Prostate gland (tissue), 2 donors: ENCODE measurements around the gene PEX11B. TPM values are rescaled to one million over a fixed set of nuclear protein-coding genes. Genes with fewer than 3 reads are reported as not detected.

Experiments used
- DNase-seq: peaks from one replicate; pipeline ENCODE4 v3.0.0-alpha.2; 2019; ENCODE audit warnings: low spot score
- H3K27ac ChIP-seq, 2 donors: fragments of 200-600 bp; sonication (generic); 2 replicates each; pipeline ENCODE4 v1.5.1; 2017 to 2019
- H3K27me3 ChIP-seq: fragments of 200-600 bp; sonication (generic); replicated peaks from 2 replicates; pipeline ENCODE4 v1.5.1; 2019; ENCODE audit not compliant: insufficient read depth
- H3K36me3 ChIP-seq, 2 donors: fragments of 200-600 bp; sonication (generic); 1 replicate in 1 of 2; 2 replicates in 1 of 2; pipeline versions ENCODE4 v1.5.1 to v1.8.1; 2017 to 2019
- H3K4me1 ChIP-seq: fragments of 200-600 bp; sonication (generic); replicated peaks from 2 replicates; pipeline ENCODE4 v1.5.1; 2019
- H3K4me3 ChIP-seq, 2 donors: fragments of 200-600 bp; sonication (generic); 2 replicates each; pipeline ENCODE4 v1.5.1; 2017 to 2019
- H3K9me3 ChIP-seq: fragments of 200-600 bp; sonication (generic); 2 replicates; pipeline ENCODE4 v1.5.1; 2017
- POLR2A ChIP-seq: fragments of 450-650 bp; IDR thresholded peaks from one replicate; pipeline ENCODE4 v1.6.1; 2016; ENCODE audit warnings: antibody characterized with exemption, mild to moderate bottlenecking
- POLR2AphosphoS5 ChIP-seq: sonication (generic); formaldehyde crosslinking; IDR thresholded peaks from one replicate; pipeline ENCODE4 v1.6.1; 2017; ENCODE audit warnings: antibody characterized with exemption
- WGBS: methylation state at CpG from one replicate; pipeline ENCODE4 v1.1.5; 2018; 5-methylcytosine and 5-hydroxymethylcytosine counted together
- intact Hi-C: fragments of 100-400 bp; cut with DNase I; formaldehyde crosslinking; loops from one replicate; pipeline ENCODE4 v1.14.2; 2022
- total RNA-seq, 2 donors: library from RNA; depleted of rRNA; stranded (reverse); fragments of >200 nt; gene quantifications; one replicate each; pipeline ENCODE4 v1.1.0, GENCODE V29; 2016
- TF ChIP-seq, protein P1 (sequence below), 4 experiments: fragments of 200-600 bp in 2 of 4; fragments of 450-650 bp in 2 of 4; sonication (generic) in 2 of 4; IDR thresholded peaks; 1 replicate in 3 of 4; 2 replicates in 1 of 4; pipeline ENCODE4 v1.5.1; 2016 to 2019; ENCODE audit warnings: antibody characterized with exemption in 4 of 4, mild to moderate bottlenecking in 2 of 4, moderate library complexity in 2 of 4

PEX11B gene
- total RNA-seq, 2 donors from 2014 or later, result 35.9 to 37.7 TPM

DNA sequence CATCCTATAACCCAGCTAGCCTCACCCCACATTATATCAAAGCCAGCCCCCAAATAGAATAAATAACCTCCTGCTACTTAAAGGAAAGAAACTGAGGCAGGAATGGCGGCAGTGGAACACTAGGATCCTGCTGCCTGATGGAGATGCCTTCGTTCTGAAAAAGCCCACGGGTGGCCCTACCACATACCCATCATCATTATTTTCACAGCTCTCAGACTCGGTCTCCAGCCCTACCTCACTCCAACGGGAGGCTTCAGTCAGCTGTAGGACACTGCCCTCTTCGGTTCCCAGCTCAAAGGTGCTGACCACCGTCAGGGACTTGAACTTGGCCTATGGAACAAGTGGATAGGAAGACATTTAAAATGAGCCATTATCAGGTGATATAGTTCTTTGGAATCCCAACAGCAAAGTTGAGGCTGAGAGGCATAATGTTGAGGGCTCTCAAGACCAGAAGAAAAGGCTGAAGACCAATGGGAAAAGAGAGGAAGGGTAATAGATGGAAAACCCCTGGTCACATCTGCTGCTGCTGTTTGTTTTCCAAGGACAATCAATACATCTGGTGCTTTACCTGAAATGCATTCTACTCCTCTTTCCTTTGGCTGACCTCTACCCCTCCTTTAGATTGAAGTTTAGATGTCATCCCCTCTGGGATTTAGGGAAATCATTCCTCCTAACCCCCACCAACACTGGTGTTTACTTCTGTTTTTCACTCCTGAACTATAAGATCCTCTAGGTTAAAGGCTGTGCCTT lies 25.0 kb downstream of the PEX11B start:
- Histone ChIP-seq H3K27ac (peak overlapping the region; percentile 97 to 98), H3K27me3 (no peaks in the 10 kb centered on the region), H3K4me3 (no peak overlapping the region), H3K36me3 (no peaks in the 10 kb centered on the region), H3K9me3 (no peaks in the 10 kb centered on the region), H3K4me1 (peaks cover 18% of the 10 kb centered on the region)
- intact Hi-C loops, result loop anchor here (5.0 kb wide), 1 partner anchor 124 kb away; no protein-coding TSS in a partner anchor
- no peak for TF ChIP-seq POLR2A
- no peak for TF ChIP-seq POLR2AphosphoS5
- TF ChIP-seq, protein P1, sequence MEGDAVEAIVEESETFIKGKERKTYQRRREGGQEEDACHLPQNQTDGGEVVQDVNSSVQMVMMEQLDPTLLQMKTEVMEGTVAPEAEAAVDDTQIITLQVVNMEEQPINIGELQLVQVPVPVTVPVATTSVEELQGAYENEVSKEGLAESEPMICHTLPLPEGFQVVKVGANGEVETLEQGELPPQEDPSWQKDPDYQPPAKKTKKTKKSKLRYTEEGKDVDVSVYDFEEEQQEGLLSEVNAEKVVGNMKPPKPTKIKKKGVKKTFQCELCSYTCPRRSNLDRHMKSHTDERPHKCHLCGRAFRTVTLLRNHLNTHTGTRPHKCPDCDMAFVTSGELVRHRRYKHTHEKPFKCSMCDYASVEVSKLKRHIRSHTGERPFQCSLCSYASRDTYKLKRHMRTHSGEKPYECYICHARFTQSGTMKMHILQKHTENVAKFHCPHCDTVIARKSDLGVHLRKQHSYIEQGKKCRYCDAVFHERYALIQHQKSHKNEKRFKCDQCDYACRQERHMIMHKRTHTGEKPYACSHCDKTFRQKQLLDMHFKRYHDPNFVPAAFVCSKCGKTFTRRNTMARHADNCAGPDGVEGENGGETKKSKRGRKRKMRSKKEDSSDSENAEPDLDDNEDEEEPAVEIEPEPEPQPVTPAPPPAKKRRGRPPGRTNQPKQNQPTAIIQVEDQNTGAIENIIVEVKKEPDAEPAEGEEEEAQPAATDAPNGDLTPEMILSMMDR (IDR thresholded peaks at IDR 0.05), result no peak
- DNase-seq, result no peak
- 87% methylated on average over 7 of the region's 7 CpGs for WGBS

DNA sequence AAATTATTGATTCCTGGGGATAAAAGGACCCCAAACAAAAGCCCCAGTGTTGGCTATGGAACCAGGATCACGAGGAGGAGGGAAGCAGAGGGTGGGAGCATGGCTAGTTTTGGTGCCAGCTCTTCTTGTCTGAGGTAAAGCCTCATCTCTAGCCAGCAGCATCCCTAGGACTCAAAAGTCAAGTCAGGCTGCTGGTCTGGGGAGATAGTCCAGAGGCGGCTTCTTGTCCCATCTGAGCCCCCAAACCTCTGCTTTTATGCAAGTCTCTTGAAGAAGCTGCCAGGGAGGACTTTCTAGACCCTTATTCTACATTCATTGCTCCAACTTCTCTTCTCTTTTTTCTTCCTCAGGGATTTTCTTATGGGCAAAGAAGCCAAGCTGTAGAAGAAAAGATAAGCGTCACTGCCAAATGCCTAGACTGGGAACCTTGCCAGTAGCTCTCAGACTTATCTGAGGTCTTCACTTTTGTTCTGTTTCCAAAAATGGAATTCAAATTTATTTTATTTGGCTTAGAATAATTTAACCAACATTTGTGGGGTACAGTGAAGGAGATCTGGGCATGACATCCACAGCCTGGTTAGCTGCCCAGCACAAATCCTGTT lies 25.9 kb downstream of the PEX11B start:
- WGBS, result 27% methylated on average over 3 of the region's 3 CpGs
- intact Hi-C loops, result loop anchor here (1.0 to 5.0 kb wide), 2 partner anchors 18 to 125 kb away; partner anchors contain the start of gene ITGA10

DNA sequence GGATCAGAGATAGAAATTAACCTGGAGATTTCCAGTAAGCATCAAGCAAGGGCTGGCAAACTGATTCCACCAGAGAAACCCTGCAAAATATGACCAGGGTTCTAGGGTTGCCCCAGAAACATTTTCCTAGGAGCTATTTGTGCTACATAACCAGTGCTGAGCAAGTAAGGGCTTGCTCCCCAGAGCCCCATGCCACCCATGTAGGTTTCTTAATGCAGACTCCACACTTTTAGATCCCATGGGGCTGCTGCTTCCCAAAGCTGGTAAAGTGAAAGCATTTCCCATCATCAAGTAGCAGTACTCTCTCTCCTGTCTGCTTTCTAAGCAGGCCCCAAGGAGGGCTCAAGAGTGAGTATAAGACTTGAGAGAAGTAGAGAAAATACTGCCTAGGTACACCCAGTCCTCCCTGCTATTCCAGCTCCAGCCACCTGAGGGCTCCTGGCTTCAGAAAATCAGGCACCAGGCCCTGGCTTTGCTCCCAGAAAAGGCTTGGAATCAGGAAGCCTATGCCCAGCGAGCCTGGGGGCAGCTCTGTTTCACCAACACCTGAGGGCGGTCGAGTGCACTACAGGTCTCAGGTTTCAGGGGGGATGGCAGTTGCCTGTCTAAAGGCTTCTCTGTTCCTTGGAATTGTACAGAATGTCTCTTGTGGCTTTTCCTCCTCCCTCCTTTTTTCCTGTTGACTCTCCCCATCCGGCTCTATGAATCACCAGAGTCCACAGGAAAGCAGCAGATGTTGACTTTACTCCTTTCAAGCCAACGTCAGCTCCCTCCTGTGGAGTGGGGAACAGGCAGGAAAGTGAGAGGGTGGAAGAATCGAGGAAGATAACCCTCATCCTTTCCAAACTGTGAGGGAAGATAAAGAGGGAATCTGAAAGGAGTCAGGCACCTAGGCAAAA lies 26.7 kb downstream of the PEX11B start:
- DNase-seq, result peak; percentile 99
- WGBS, result 2% methylated on average over 6 of the region's 6 CpGs
- TF ChIP-seq POLR2A, result peak; percentile 37
- TF ChIP-seq, protein P1 (IDR thresholded peaks at IDR 0.05), result peak; percentile 93 to 99 (median 97)
- peak; percentile 99 for TF ChIP-seq POLR2AphosphoS5
- no peaks in the 10 kb centered on the region for H3K36me3 ChIP-seq
- peak overlapping the region; percentile 97 to 98 for H3K27ac ChIP-seq
- no peaks in the 10 kb centered on the region for H3K27me3 ChIP-seq
- no peaks in the 10 kb centered on the region for H3K9me3 ChIP-seq
- H3K4me1 ChIP-seq, result peaks cover 18% of the 10 kb centered on the region
- intact Hi-C loops, result loop anchor here (1.0 to 5.0 kb wide), 2 partner anchors 18 to 125 kb away; partner anchors contain the start of gene ITGA10
- H3K4me3 ChIP-seq, result peak overlapping the region in 1 of 2 donors; percentile 22

More for the DNA sequence above, 25.9 kb downstream of the PEX11B start:
- TF ChIP-seq POLR2AphosphoS5, result no peak
- TF ChIP-seq POLR2A, result peak; percentile 4
- DNase-seq, result peak; percentile 51
- no peak overlapping the region for H3K4me3 ChIP-seq
- H3K9me3 ChIP-seq, result no peaks in the 10 kb centered on the region
- no peaks in the 10 kb centered on the region for H3K27me3 ChIP-seq
- no peaks in the 10 kb centered on the region for H3K36me3 ChIP-seq
- H3K27ac ChIP-seq, result peak overlapping the region; percentile 97 to 98
- H3K4me1 ChIP-seq, result peaks cover 18% of the 10 kb centered on the region

DNA sequence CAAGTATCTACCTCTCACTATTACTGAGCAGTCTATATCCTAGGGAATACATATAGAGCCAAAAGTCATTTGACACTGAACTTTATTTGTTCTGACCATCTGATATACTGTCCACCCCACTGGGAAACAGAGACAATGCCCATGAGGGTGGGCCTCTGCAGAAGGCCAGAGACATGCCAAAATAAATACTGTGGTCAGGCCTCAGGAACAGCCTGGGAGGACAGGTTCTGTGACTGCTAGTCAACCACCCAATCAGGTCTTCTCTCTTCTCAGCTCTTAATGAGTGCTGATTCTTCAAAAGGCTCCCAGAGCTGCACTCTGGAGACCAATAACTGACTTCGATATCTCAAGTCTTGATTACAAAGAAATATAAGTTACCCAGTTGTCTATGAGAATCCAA lies 27.4 kb downstream of the PEX11B start:
- intact Hi-C loops, result loop anchor here (5.0 kb wide), 1 partner anchor 126 kb away; no protein-coding TSS in a partner anchor
- H3K27me3 ChIP-seq, result no peaks in the 10 kb centered on the region
- DNase-seq, result peak; percentile 87
- peak overlapping the region in 1 of 2 donors; percentile 22 for H3K4me3 ChIP-seq
- no peaks in the 10 kb centered on the region for H3K9me3 ChIP-seq
- TF ChIP-seq POLR2A (no peak), POLR2AphosphoS5 (peak; percentile 89)
- TF ChIP-seq, protein P1 (IDR thresholded peaks at IDR 0.05), result peak in 1 of 4 experiments; percentile 5
- no peaks in the 10 kb centered on the region for H3K36me3 ChIP-seq
- peaks cover 18% of the 10 kb centered on the region for H3K4me1 ChIP-seq
- 32% methylated on average over 1 of the region's 1 CpG for whole genome bisulfite sequencing
- H3K27ac ChIP-seq, result peak overlapping the region; percentile 97 to 98

DNA sequence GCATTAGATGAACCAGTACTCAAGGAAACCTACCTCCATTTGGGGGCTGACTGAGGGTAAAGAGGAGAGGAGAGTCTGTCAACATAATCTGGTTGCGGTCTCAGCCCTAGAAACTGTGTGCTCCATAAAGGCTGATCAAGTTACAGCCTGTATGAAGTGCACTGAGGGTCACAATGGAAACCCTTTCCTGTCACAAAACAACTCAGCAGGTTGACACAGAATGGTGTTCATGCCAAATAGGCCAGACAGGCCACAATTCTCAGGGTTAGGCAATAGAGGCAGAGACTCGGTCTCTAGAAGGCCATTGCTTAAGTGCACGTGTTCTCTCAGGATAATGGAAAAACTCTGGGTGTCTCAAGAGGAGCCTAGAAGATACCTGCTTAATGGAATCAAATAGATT lies 28.8 kb downstream of the PEX11B start:
- no peaks in the 10 kb centered on the region for H3K9me3 ChIP-seq
- H3K27ac ChIP-seq, result peak overlapping the region; percentile 97 to 98
- no peaks in the 10 kb centered on the region for H3K36me3 ChIP-seq
- intact Hi-C loops, result loop anchor here (5.0 kb wide), 1 partner anchor 128 kb away; no protein-coding TSS in a partner anchor
- WGBS, result 73% methylated on average over 3 of the region's 3 CpGs
- no peak for DNase-seq
- no peaks in the 10 kb centered on the region for H3K27me3 ChIP-seq
- H3K4me3 ChIP-seq, result no peak overlapping the region
- H3K4me1 ChIP-seq, result peaks cover 18% of the 10 kb centered on the region
- TF ChIP-seq, protein P1 (IDR thresholded peaks at IDR 0.05), result no peak
- no peak for TF ChIP-seq POLR2AphosphoS5
- no peak for TF ChIP-seq POLR2A
